Fibroblast of peridontal ligament (primary cell): ENCODE measurements around the gene OXER1.

Source experiments
- DNase-seq: peaks from one replicate; pipeline ENCODE4 v3.0.0-alpha.2; 2010; ENCODE audit errors: extremely low read depth

OXER1 gene

GRCh38 chr2:42770288-42771131 is 6.6 kb upstream of the OXER1 start:
- DNase-seq = peak; percentile 35

- DNase-seq = no peak
Measured at GRCh38 chr2:42769583-42770287, 5.8 kb upstream of the OXER1 start.

- no peak for DNase-seq
Measured at GRCh38 chr2:42768706-42769256, 4.8 kb upstream of the OXER1 start.

- DNase-seq = no peak
Measured at GRCh38 chr2:42767899-42768705, 4.2 kb upstream of the OXER1 start.

- DNase-seq = no peak
Measured at GRCh38 chr2:42767080-42767898, 3.4 kb upstream of the OXER1 start.

GRCh38 chr2:42765686-42766085 is 1.8 kb upstream of the OXER1 start:
- no peak for DNase-seq

GRCh38 chr2:42764901-42765300 is 966 bp upstream of the OXER1 start:
- DNase-seq = no peak

GRCh38 chr2:42762823-42763804 is 821 bp downstream of the OXER1 start:
- no peak for DNase-seq

- DNase-seq = no peak
Measured at GRCh38 chr2:42762155-42762554, 1.8 kb downstream of the OXER1 start.

- no peak for DNase-seq
Measured at GRCh38 chr2:42761554-42761953, 2.4 kb downstream of the OXER1 start.

- no peak for DNase-seq
Measured at GRCh38 chr2:42758751-42759150, 5.2 kb downstream of the OXER1 start.

GRCh38 chr2:42757981-42758740 is 5.8 kb downstream of the OXER1 start:
- no peak for DNase-seq

- no peak for DNase-seq
Measured at GRCh38 chr2:42756966-42757513, 6.9 kb downstream of the OXER1 start.

- no peak for DNase-seq
Measured at GRCh38 chr2:42756150-42756775, 7.7 kb downstream of the OXER1 start.

- DNase-seq = peak; percentile 82
Measured at GRCh38 chr2:42755191-42755880, 8.6 kb downstream of the OXER1 start.

- DNase-seq = no peak
Measured at GRCh38 chr2:42754776-42755140, 9.2 kb downstream of the OXER1 start.

GRCh38 chr2:42754021-42754775 is 9.7 kb downstream of the OXER1 start:
- no peak for DNase-seq
